ENCODE results near the gene SLC38A11.

DNA sequence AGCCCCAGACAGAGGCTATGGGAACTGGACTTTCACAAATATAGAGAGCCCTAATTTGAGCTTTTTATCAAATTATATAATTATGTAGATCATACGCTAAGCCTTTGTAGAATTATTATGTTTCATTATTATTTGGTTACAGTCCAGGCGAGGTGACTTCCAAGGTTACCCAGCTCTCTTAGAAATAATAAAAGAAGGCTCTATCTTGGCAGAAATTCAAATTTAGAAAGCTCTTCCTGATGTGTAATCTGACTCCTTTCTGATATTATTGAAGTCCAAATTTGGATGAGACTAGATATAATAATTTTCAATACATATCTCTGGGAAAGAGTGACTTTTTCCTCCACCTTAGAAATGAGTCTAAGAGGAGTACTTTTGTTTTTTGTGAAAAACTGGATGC, 4.8 kb upstream of the SLC38A11 start:
- TF ChIP-seq, protein P1, sequence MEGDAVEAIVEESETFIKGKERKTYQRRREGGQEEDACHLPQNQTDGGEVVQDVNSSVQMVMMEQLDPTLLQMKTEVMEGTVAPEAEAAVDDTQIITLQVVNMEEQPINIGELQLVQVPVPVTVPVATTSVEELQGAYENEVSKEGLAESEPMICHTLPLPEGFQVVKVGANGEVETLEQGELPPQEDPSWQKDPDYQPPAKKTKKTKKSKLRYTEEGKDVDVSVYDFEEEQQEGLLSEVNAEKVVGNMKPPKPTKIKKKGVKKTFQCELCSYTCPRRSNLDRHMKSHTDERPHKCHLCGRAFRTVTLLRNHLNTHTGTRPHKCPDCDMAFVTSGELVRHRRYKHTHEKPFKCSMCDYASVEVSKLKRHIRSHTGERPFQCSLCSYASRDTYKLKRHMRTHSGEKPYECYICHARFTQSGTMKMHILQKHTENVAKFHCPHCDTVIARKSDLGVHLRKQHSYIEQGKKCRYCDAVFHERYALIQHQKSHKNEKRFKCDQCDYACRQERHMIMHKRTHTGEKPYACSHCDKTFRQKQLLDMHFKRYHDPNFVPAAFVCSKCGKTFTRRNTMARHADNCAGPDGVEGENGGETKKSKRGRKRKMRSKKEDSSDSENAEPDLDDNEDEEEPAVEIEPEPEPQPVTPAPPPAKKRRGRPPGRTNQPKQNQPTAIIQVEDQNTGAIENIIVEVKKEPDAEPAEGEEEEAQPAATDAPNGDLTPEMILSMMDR (IDR thresholded peaks at IDR 0.05), result no peak
- no peak for TF ChIP-seq EZH2 (IDR thresholded peaks at IDR 0.05; ENCODE audit: borderline replicate concordance, insufficient read depth, low read depth, low read length, poor library complexity, severe bottlenecking)

Measured in B cell (primary cell).